Measurements from ENCODE around the gene CHRNA10.
"Not testable (repeated sequence)": the region's sequence is repeated elsewhere in the genome, so short reads cannot be mapped to it uniquely, and the experiment has no call there.

Gene CHRNA10

DNA sequence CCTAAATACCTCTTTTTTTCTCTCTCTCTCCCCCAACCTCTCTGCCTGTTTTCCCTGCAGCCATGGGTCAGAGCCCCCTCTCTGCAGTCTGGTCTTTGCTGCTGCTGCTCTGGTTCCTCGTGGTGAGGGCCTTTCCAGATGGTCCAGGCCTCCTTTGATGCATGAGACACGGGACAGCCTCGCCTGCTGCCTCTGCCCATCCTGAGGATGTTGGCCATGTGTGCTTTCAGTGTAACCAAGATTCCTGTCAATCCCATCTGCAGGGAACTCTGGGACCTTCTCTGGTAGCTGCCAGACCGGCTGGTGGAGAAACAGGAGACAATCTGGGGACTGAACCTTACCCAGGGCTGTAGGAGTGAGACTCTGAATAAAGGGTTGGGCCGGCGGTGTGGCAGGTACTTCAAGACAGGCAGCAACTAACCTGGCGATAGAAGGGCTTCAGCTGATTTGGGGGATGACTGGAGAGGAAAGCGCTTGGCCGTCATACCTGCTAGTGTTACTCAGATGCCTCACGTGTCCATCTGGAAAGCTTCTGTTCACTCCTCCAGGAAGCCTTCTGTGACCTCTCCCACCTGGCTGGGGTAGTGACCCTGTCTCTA lies 7.1 kb downstream of the CHRNA10 start:
- no peak for DNase-seq

DNA sequence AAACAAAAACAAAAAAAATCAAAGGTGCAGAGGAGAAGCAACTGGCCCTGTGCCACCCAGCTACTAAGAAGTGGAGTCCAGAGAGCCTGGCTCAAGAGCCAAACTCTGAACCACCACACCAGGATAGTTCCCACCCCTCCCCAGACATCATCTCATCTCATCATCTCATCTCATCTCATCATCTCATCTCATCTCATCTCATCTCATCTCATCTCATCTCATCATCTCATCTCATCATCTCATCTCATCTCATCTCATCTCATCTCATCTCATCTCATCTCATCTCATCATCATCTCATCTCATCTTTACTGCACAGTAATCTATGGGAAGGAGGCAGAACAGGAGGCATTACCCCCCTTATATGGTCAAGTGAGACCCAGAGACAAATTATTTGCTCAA lies 8.3 kb downstream of the CHRNA10 start:
- DNase-seq = no peak

DNA sequence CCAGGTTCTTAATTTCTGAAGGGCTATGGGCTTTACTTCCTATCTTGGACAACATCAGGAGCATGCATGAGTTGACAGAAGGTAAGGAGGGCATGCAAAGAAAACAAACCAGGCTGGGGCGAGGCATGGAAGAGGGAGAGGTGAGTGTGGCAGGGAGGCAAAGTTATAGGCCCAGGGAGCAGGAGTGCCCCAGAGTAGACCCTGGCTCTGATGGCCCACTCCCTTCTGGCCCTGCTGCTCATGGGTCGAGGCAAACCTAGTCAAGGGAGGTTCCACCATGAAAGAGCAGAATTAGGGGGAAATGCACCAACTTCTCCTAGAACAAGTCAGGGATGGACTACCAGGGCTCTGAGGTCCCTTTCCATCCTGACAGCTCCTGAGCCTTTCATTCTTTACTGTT lies 10.2 kb downstream of the CHRNA10 start:
- no peak for DNase-seq

DNA sequence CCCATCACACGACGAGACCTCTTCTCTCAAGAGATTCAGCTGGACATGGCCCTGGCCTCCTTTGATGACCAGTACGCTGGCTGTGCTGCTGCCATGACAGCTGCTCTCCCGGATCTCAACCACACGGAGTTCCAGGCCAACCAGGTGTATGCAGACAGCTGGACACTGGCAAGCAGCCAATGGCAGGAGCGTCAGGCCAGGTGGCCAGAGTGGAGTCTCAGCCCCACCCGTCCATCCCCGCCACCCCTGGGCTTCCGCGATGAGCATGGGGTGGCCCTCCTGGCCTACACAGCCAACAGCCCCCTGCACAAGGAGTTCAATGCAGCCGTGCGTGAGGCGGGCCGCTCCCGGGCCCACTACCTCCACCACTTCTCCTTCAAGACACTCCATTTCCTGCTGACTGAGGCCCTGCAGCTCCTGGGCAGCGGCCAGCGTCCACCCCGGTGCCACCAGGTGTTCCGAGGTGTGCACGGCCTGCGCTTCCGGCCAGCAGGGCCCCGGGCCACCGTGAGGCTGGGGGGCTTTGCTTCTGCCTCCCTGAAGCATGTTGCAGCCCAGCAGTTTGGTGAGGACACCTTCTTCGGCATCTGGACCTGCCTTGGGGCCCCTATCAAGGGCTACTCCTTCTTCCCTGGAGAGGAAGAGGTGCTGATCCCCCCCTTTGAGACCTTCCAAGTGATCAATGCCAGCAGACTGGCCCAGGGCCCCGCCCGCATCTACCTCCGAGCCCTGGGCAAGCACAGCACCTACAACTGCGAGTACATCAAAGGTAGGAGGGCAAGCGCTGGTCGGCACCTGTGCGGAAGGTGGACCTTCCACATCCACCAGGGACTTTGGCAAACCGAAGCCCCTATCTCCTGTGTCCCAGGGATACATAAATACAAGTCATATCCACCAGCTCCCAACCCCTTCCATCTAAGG lies 11.3 kb downstream of the CHRNA10 start:
- DNase-seq = no peak

DNA sequence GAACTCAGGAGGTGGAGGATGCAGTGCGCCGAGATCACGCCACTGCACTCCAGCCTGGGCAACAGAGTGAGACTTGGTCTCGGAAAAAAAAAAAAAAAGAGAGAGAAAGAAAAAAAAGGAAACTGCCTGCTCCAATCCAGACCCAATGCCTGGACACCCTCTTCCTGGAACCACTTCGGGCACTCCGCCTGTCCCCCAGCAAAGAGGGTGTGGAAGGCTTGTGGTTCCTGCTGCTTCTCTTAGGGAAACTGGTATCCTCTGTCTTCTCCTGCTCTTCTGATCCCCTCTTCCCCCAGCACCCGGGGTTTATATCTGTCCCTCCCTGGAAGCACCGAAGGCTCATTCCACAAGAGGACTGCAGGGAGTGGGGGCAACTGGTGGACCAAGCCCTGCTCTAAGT lies 12.9 kb downstream of the CHRNA10 start:
- DNase-seq = no peak

DNA sequence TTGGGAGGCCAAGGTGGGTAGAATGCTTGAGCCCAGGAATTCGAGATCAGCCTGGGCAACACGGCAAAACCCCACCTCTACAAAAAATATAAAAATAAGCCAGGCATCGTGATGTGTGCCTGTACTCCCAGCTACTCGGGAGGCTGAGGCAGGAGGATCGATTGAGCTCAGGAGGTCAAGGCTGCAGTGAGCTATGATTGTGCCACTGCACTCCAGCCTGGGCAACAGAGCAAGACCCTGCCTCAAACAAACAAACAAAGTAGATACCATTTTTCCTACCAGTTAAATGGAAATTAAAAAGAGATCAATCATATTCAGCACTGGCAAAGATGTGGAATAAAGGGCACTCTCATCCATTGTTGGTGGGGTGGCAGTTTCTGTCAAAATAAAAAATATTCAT lies 13.9 kb downstream of the CHRNA10 start:
- DNase-seq = not testable (repeated sequence)

DNA sequence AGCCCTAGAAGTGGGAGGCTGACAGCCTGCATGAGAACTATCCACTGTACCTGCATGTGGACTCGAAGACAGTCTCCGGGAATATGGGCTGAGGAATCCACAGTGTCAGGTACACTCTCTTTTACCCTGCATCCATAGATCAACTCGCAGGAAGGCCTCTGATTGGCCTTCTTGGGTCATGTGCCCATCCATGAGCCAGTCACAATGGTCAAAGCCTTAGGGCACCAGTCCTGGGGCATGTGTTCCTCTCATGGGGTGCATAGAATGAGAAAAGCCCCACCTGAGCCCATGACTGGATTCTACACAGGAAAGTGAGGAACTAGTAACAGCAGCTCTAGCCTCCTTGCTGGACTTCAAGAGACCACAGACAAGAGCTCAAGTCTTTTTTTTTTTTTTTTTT lies 15.6 kb downstream of the CHRNA10 start:
- no peak for DNase-seq

DNA sequence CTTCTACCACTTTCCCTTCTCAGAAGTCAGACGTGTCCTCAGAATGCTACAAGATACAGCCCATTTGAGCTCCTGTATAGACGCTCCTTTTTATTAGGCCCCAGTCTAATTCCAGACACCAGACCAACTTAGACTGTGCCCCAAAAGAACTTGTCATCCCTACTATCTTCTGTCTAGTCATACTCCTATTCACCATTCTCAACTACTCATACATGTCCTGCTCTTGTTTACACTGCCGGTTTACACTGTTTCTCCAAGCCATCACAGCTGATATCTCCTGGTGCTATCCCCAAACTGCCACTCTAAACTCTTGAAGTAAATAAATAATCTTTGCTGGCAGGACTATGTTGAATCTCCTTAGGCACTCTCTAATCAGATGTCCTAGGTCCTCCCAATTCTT lies 18.7 kb downstream of the CHRNA10 start:
- DNase-seq = not testable (repeated sequence)

DNA sequence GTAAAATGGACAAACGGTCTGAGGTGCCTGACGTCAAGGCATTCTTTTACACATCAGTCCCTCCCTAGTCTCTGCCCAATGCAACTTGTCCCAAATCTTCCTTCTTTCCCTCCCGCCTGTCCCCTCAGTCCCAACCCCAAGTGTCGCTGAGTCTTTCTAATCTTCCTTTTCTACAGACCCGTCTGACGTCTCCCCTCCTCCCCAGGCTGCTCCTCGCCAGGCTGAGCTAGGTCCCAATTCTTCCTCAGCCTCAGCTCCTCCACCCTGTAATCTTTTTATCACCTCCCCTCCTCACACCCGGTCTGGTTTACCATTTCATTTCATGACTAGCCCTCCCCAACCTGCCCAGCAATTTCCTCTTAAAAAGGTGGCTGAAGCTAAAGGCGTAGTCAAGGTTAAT lies 21.8 kb downstream of the CHRNA10 start:
- DNase-seq = not testable (repeated sequence)

DNA sequence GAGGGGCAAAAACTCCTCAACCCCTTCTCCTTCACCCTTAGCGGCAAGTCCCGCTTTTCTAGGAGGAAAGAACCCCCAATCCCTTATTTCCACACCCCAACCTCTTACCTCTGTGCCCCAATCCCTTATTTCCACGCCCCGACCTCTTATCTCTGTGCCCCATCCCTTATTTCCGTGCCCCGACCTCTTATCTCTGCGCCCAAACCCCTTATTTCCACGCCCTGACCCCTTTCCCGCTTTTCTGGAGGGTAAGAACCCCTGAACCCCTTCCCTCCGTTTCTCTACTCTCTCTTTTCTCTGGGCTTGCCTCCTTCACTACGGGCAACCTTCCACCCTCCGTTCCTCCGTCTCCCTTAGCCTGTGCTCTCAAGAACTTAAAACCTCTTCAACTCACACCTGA lies 22.3 kb downstream of the CHRNA10 start:
- DNase-seq = not testable (repeated sequence)

DNA sequence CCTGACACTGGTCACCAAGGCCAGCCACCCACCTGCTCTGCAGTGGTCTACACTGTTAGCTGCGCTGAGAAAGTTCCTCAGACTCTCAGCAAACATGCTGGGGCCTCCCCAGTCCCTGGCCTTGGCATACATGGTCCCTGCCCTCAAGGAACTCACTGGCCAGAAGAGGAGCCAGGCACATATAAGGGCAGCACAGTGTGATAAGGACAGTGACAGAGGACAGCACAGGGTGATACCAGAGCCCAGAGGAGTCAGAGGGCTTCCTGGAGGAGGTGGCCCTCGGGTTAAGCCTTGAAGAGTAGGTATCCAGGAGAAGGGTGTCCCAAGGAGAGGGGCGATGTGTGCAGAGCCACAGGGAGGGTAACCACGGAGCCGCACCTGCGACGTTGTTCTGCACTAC lies 25.6 kb downstream of the CHRNA10 start:
- no peak for DNase-seq

DNA sequence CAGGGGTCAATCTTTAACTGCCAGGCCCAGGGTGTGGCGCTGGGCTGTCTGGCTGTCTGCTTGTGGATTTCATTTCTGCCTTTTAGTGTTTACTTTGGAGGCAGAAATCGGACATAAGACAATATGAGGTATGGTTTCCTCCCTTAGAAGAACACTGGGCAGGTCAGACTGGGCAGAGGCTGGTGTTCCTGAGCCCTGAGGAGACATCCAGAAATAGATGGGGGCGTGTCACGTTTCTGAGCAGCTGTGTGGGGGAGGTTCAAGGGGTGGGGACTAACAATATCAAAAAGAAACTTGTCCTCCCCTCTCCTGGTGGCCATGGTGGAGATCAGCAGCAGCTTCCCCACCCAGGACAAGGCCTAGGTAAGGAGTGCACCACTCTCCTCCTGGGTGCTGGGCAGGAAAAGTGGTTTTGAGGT lies 26.4 kb downstream of the CHRNA10 start, which contains the start of gene ART1:
TSS of gene ART1 (plus strand) at position 312 of the 419 bp plus-strand sequence. CDS start 14,086 bp downstream, outside the sequence.
- no peak for DNase-seq

DNA sequence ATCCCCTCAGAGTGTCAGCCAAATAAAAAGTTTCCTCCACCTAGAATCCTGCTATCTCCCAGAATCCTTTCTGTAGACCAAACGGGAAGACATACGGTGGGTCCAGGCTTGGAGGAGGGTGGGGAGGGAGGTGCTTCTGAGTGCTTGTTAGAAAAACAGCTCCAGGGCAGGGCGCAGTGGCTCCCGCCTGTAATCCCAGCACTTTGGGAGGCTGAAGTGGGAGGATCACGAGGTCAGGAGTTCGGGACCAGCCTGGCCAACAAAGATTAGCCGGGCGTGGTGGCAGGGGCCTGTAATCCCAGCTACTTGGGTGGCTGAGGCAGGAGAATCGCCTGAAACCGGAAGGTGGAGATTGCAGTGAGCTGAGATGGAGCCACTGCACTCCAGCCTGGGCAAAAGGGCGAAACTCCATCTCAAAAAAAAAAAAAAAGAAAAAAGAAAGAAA lies 28.1 kb downstream of the CHRNA10 start:
- DNase-seq = not testable (repeated sequence)

DNA sequence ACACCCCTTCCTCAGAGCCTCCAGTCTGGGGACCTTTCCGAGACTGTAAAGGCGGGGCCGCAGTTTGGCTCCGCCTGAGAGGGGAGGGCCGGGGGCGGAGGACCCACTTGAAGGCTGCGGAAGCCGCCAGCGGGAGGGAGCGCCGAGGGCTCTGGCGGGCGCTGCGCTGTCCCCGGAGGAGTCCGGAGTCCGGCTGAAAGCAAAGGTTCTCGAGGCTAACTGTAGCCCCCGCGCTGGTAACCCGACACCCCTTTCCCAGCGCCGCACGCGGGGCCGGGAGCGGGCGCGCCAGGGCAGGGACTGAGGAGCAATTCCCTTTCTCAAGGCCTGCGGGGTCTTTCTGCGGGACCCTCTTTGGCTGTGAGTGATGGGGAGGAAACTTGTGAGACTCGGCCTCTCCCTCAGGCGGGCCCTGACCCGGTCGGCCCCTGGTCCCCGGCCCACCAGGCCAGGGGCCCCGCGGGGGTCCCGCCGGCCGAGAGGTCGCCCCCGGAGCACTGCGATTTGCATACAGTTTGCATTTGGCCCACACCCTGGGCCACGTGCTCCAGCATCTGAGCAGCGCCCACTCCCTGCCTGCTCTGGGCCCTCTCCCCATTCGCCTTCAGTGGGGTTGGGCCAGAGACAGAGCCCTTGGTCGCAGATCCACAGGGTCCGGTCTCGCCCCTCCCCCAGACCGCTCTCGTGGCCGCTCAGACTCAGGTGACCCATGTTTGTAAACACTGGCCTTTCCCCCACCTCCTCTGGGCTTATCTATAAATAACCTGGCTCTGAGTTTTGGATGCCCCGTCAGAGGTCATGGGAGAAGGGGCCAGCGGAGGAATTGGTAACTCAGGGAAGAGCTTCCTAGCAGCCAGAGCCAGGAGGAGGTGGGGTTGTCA lies 28.9 kb downstream of the CHRNA10 start:
- DNase-seq = peak; percentile 71

DNA sequence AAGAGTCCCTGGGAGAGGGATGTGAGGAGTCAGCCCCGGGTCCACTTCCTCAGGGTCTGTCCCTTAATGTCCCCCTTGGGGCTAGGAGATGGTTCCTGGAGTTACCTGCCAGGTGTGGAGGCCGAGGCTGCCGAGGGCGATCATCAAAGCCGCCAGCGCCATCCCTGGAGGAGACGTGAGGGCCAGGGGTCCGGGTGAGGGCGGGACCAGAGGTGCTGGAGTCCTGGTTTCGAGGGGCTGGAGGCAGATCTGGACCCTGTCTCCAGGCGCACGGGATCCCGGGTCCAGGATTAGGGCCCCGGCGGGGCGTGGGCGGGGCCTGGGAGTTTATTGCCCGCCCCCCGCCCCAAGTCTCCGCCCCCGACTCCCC lies 29.5 kb downstream of the CHRNA10 start, which contains the start of gene ART5:
TSS of gene ART5 (minus strand) at position 292 of the 370 bp plus-strand sequence. CDS start at position 162, 130 bp downstream.
- no peak for DNase-seq

DNA sequence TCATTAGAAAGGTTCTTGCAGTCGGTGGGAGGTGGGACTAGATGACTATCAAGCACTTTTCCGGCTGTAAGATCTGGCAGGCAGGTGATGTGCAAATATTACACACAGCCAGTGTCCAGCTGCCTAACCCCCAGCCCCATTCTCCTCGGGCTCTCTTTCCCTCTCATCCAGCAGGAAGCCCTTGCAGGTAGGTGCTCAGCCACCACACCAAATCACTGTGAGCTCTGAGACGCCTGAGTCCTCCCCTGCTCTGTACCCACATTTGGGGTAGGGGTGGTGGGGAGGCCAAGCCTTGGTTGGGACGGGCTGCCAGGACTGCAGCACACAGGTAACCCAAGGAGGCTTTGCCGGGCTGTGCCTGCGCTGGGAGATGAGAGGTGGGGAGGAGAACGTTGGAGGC lies 30.0 kb downstream of the CHRNA10 start:
- no peak for DNase-seq

DNA sequence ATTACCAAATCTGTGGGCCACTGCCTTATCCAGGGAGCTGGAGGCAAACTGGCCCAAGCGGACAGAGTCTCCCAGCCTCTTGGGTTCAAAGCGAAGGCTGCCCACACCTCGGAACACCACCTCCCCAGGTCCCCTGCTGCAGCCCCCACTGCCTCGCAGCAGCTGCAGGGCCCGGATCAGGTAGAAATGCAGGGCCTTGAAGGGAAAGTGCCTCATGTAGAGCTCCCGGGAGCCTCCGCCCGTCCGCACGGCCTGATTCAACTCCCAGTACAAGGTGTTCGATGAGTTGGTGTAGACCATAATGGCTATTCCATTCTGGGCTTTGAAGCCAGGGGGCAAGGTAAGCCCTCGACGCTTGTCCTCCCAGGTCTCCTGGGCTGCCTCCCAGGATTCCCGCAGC lies 31.3 kb downstream of the CHRNA10 start:
- DNase-seq = no peak

DNA sequence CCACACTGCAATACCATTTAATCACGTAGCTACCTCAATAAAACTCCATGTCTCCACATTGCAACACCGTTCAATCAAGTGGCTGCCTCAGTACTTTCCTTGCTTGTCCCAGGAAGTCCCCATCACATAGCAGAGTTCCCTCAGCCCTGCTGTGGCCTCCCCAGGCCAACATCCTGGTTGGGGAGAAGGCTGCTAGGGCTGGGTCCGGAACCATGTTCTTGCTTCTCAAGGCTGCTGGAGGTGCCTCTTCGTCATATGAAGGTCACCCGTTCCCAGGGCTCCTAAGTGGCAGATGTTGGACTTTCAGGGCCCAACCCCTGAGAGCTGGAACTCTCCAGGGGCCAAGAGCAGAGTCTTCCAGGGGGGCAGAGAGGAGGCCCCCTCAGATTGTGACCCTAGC lies 32.7 kb downstream of the CHRNA10 start:
- DNase-seq = no peak

DNA sequence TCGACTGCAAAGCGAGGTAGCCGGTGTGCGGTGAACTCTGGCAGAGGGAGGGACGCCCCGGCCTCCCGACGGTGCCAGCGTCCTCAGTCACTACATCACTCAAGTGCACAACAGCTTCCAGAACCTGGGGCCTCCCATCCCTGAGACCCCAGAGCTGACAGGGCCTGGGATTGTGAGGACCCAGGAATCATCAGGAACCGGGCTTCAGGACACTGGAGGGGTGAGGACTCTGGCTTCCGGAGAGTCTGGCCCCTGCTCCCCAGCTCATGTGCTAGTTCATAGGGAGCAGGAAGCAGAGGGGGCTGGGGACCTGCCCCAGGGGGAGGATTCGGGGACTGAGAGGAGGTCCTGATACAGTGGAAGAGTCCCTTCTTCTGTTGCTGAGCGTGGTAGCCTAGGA lies 34.0 kb downstream of the CHRNA10 start:
- DNase-seq = no peak

DNA sequence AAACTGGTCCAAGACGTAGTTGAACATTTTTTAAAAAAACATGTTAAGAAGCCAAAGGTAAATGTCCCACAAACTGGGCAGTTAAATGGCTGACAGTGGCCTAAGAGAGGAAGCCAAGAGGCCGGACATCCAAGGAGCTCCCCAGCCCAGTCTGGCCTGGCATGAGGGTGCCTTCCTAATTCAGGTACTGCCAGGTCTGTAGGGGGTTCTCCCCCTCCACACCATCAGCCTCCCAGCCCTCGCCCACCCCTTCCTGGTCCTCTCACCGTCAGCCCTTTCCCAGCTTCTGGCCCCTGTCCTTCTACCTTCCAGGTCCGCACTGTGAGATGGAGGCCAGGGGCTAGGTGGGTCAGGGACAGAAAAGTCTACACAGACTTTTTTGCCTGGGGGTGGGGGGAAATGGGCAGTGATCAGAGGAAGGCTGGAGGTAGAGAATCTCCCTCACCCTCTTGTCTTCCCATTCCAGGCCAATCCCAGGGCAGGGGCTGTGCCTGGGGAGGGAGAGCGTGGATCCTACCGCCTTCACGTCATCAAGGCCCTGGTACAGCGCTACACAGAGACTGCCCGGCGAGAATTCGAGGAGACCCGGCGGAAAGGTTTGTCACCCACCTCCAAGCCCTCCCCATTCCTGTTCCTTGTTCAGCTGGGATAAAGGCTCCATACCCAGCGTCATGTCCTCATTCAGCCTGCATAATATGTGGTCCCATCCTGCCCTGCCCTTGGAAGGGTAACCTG lies 35.4 kb downstream of the CHRNA10 start:
- DNase-seq = no peak

DNA sequence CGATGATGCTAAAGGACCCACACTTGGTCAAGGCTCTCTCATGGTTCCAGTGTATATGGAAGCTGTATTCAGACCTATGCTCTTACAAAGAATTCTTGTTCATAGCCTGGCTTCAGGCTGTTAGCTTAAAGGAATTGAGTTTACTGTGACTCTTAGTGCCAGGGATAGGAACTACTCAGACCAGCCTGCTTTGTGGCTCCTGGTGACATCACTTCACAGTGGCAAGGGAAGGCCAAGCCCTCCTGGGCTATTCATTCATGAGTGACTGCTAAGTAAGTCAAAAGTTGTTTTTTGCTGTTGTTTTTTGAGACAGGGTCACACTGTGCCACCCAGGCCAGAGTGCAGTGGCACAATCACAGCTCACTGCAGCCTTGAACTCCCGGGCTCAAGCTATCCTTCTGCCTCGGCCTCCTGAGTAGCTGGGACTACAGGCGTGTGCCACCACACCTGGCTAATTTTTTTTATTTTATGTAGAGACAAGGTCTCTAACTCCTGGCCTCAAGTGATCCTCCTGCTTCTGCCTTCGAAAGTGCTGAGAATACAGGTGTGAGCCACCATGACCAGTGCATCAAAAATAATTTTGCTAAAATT lies 39.0 kb downstream of the CHRNA10 start:
- no peak for DNase-seq

DNA sequence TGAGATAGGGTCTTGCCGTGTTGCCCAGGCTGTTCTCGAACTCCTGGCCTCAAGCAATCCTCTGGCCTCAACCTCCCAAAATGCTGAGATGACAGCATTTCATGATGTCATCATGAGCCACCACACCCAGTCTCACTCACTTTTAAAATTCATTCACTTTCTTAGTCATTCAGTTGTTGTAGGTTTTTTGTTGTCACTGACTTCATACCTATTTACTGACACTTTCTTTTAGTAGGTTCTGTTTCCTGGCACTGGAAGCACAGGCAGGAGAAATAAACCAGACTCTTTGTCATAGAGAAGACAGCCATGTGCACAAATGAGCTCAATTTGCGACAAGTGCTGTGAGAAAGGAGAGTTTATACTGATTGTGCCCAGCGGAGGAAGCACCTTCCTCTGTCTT lies 39.9 kb downstream of the CHRNA10 start:
- DNase-seq = no peak

All from NCI-H748 treated with DMSO at 0.1 percent for 48 hours (cell line).